H1 (cell line): ENCODE results near the gene PTK6. TPM values are rescaled to one million over a fixed set of nuclear protein-coding genes. Genes with fewer than 3 reads are reported as not detected.

Experiments
- CTCF ChIA-PET: fragments of 300-600 bp; sonication (Branson Sonifier 250); formaldehyde crosslinking; loops from one replicate; lab custom pipeline; 2021; ENCODE audit not compliant: partially characterized antibody; lab: Charles Lee
- POLR2A ChIA-PET: fragments of 300-600 bp; sonication (Branson Sonifier 250); formaldehyde crosslinking; loops from one replicate; lab custom pipeline; 2021; ENCODE audit warnings: inconsistent platforms; ENCODE audit not compliant: partially characterized antibody; lab: Charles Lee
- DNase-seq, 2 experiments: peaks; one replicate each; pipeline versions ENCODE4 v3.0.0 to v3.0.0-alpha.2; 2010 to 2022; ENCODE audit warnings: low spot score in 2 of 2, low read depth in 1 of 2, mixed read lengths in 1 of 2
- FAIRE-seq: peaks from 2 replicates; lab custom pipeline; 2011; peaks lifted over from hg19 to GRCh38; lab: Jason Lieb, UNC
- H2AFZ ChIP-seq: 2 replicates; pipeline ENCODE4 v1.8.1; 2012; ENCODE audit warnings: low read length, inconsistent platforms
- H2AK5ac ChIP-seq: 2 replicates; pipeline ENCODE4 v1.6.1; 2013; ENCODE audit warnings: low read depth, low read length
- H2BK120ac ChIP-seq: replicated peaks from 2 replicates; pipeline ENCODE3; 2013; ENCODE audit warnings: low read depth, low read length, inconsistent platforms
- H2BK12ac ChIP-seq: 2 replicates; pipeline ENCODE4 v1.6.1; 2013; ENCODE audit warnings: low read depth, low read length
- H2BK15ac ChIP-seq: 2 replicates; pipeline ENCODE4 v1.6.1; 2013; ENCODE audit warnings: low read length
- H2BK20ac ChIP-seq: 2 replicates; pipeline ENCODE4 v1.6.1; 2013; ENCODE audit warnings: low read length
- H2BK5ac ChIP-seq: 2 replicates; pipeline ENCODE4 v1.6.1; 2013; ENCODE audit warnings: low read depth, low read length
- H3K14ac ChIP-seq: 2 replicates; pipeline ENCODE4 v1.6.1; 2013; ENCODE audit warnings: inconsistent platforms; ENCODE audit not compliant: insufficient read length
- H3K18ac ChIP-seq: 2 replicates; pipeline ENCODE4 v1.6.1; 2013; ENCODE audit warnings: low read length; ENCODE audit errors: extremely low read depth
- H3K23ac ChIP-seq: 2 replicates; pipeline ENCODE4 v1.6.1; 2013; ENCODE audit warnings: inconsistent platforms; ENCODE audit not compliant: insufficient read length
- H3K23me2 ChIP-seq: 2 replicates; pipeline ENCODE4 v1.6.1; 2013; ENCODE audit warnings: low read depth, low read length
- H3K27ac ChIP-seq: 2 replicates; pipeline ENCODE4 v1.6.1; 2011; ENCODE audit warnings: low read depth, low read length, inconsistent platforms
- H3K27me3 ChIP-seq, 4 experiments: replicated peaks in 1 of 4; 1 replicate in 1 of 4; 2 replicates in 3 of 4; pipeline versions ENCODE4 v1.6.1 to v1.8.1; 2011 to 2013; ENCODE audit warnings: low read length in 3 of 4, mild to moderate bottlenecking in 3 of 4, inconsistent platforms in 2 of 4, mixed read lengths in 2 of 4, moderate library complexity in 1 of 4; ENCODE audit not compliant: control insufficient read depth in 3 of 4, insufficient read depth in 3 of 4; ENCODE audit errors: extremely low read depth in 1 of 4
- H3K36me3 ChIP-seq, 4 experiments: 2 replicates each; pipeline versions ENCODE4 v1.6.1 to v1.8.1; 2011 to 2013; ENCODE audit warnings: mild to moderate bottlenecking in 4 of 4, low read length in 3 of 4, moderate library complexity in 2 of 4, control low read depth in 1 of 4, inconsistent platforms in 1 of 4; ENCODE audit not compliant: insufficient read depth in 4 of 4, control insufficient read depth in 2 of 4
- H3K4ac ChIP-seq: replicated peaks from 2 replicates; pipeline ENCODE3; 2013; ENCODE audit warnings: low read length, low read depth, mixed read lengths, inconsistent platforms; ENCODE audit not compliant: insufficient read length
- H3K4me1 ChIP-seq, 4 experiments: replicated peaks in 1 of 4; 1 replicate in 1 of 4; 2 replicates in 3 of 4; pipeline versions ENCODE4 v1.6.1 to v1.8.1; 2011 to 2013; ENCODE audit warnings: low read length in 3 of 4, inconsistent platforms in 2 of 4, mixed read lengths in 1 of 4; ENCODE audit not compliant: insufficient read depth in 4 of 4, control insufficient read depth in 3 of 4
- H3K4me2 ChIP-seq, 2 experiments: 2 replicates each; pipeline versions ENCODE4 v1.6.1 to v1.8.1; 2011 to 2013; ENCODE audit warnings: low read depth in 2 of 2, low read length in 2 of 2, control low read depth in 1 of 2, inconsistent platforms in 1 of 2, mild to moderate bottlenecking in 1 of 2; ENCODE audit not compliant: insufficient read depth in 1 of 2
- H3K4me3 ChIP-seq, 4 experiments: fragments of 200-600, 300-600 bp in 1 of 4; sonication (generic), shearing (Covaris generic), sonication (Bioruptor Twin) in 1 of 4; 2 replicates each; pipeline versions ENCODE4 v1.5.1 to v1.8.1; 2011 to 2016; ENCODE audit warnings: low read length in 4 of 4, low read depth in 3 of 4, control low read depth in 2 of 4, inconsistent platforms in 2 of 4, mild to moderate bottlenecking in 2 of 4, mixed read lengths in 1 of 4, moderate library complexity in 1 of 4; ENCODE audit not compliant: insufficient read depth in 2 of 4; ENCODE audit errors: extremely low read depth in 1 of 4
- H3K56ac ChIP-seq: replicated peaks from 2 replicates; pipeline ENCODE3; 2013; ENCODE audit warnings: low read depth, mild to moderate bottlenecking, mixed read lengths, low read length, inconsistent platforms; ENCODE audit not compliant: insufficient read length
- H3K79me1 ChIP-seq: 2 replicates; pipeline ENCODE4 v1.6.1; 2013; ENCODE audit warnings: low read depth, low read length, control low read depth
- H3K79me2 ChIP-seq, 2 experiments: 2 replicates each; pipeline versions ENCODE4 v1.6.1 to v1.8.1; 2012 to 2013; ENCODE audit warnings: low read length in 2 of 2, mild to moderate bottlenecking in 2 of 2, inconsistent platforms in 1 of 2; ENCODE audit not compliant: insufficient read depth in 2 of 2, control insufficient read depth in 1 of 2
- H3K9ac ChIP-seq, 4 experiments: replicated peaks in 1 of 4; 1 replicate in 1 of 4; 2 replicates in 3 of 4; pipeline versions ENCODE4 v1.6.1 to v1.8.1; 2011 to 2013; ENCODE audit warnings: low read depth in 3 of 4, low read length in 3 of 4, control low read depth in 2 of 4, mild to moderate bottlenecking in 2 of 4, moderate library complexity in 2 of 4, inconsistent platforms in 1 of 4; ENCODE audit errors: extremely low read depth in 1 of 4
- H3K9me3 ChIP-seq, 2 experiments: 2 replicates each; pipeline versions ENCODE4 v1.6.1 to v1.8.1; 2012 to 2013; ENCODE audit warnings: mild to moderate bottlenecking in 2 of 2, moderate library complexity in 2 of 2, control low read depth in 1 of 2, inconsistent platforms in 1 of 2, low read depth in 1 of 2, low read length in 1 of 2, mixed read lengths in 1 of 2; ENCODE audit not compliant: insufficient read depth in 2 of 2
- H4K20me1 ChIP-seq, 2 experiments: replicated peaks in 1 of 2; 2 replicates each; pipeline versions ENCODE3 to v1.8.1; 2011 to 2013; ENCODE audit warnings: inconsistent platforms in 2 of 2, low read length in 2 of 2, mild to moderate bottlenecking in 1 of 2; ENCODE audit not compliant: insufficient read depth in 2 of 2, control insufficient read depth in 1 of 2
- H4K5ac ChIP-seq: 2 replicates; pipeline ENCODE4 v1.6.1; 2013; ENCODE audit warnings: low read length, low read depth, mixed read lengths, inconsistent platforms; ENCODE audit not compliant: insufficient read length
- H4K8ac ChIP-seq: 2 replicates; pipeline ENCODE4 v1.8.0; 2013; ENCODE audit warnings: mild to moderate bottlenecking, moderate library complexity, low read length, inconsistent platforms; ENCODE audit not compliant: insufficient read depth; ENCODE audit errors: extremely low read depth
- H4K91ac ChIP-seq: replicated peaks from 2 replicates; pipeline ENCODE3; 2013; ENCODE audit warnings: low read length, mixed read lengths, inconsistent platforms; ENCODE audit not compliant: insufficient read length
- CBX5 ChIP-seq: fragments of 300-800, 300-1000 bp; sonication (generic); IDR thresholded peaks from 2 replicates; pipeline ENCODE4 v1.7.1; 2016; ENCODE audit warnings: antibody characterized with exemption, low read length, low read depth
- NANOG ChIP-seq: IDR thresholded peaks from 2 replicates; pipeline ENCODE4 v1.6.1; 2011; ENCODE audit warnings: low read length, low read depth, mild to moderate bottlenecking, inconsistent platforms; ENCODE audit not compliant: insufficient read depth, poor library complexity, severe bottlenecking
- PHF8 ChIP-seq: fragments of 200-600 bp; sonication (generic); conservative IDR thresholded peaks from 2 replicates; pipeline ENCODE4 v1.7.1; 2012; ENCODE audit warnings: low read depth, mild to moderate bottlenecking, inconsistent platforms, low read length, moderate library complexity
- RAD21 ChIP-seq, 2 experiments: IDR thresholded peaks in 1 of 2; conservative IDR thresholded peaks in 1 of 2; 2 replicates each; pipeline ENCODE4 v1.6.1; 2011; ENCODE audit warnings: low read depth in 2 of 2, low read length in 2 of 2, improper control_type of control experiment in 1 of 2, inconsistent platforms in 1 of 2, mild to moderate bottlenecking in 1 of 2, moderate library complexity in 1 of 2
- WGBS, 2 experiments: shearing (Covaris generic) in 1 of 2; methylation state at CpG; one replicate each; pipeline versions ENCODE4 v1.1.6 to v1.1.7; 2013 to 2015; ENCODE audit warnings: low lambda C conversion rate in 2 of 2, mixed read lengths in 2 of 2, inconsistent platforms in 1 of 2, low coverage in 1 of 2, missing lambda C conversion rate in 1 of 2; ENCODE audit not compliant: insufficient replicate concordance in 2 of 2, insufficient coverage in 1 of 2, insufficient read length in 1 of 2; ENCODE audit errors: extremely low coverage in 1 of 2, missing lambda C conversion rate in 1 of 2; 5-methylcytosine and 5-hydroxymethylcytosine counted together
- polyA plus RNA-seq, 7 experiments: library from polyadenylated mRNA; depleted of rRNA in 3 of 7; stranded (reverse) in 5 of 7; unstranded in 2 of 7; fragments of >200 nt in 5 of 7; fragments of 200-250 nt in 2 of 7; gene quantifications; 1 replicate in 5 of 7; 2 replicates in 1 of 7; 4 replicates in 1 of 7; pipeline versions ENCODE4 v1.2.1 to v1.2.3, GENCODE V29; 2011 to 2013; ENCODE audit warnings: missing spikeins in 2 of 7, mixed read lengths in 2 of 7
- total RNA-seq: library from RNA; stranded (reverse); fragmentation: NEBNext Ultra II Directional; extraction: Animal tissue kit (Norgen Biotek cat#: 25700); gene quantifications from 2 replicates; pipeline ENCODE4 v1.2.1, GENCODE V29; 2021
- TF ChIP-seq, protein P1 (sequence below), 3 experiments: IDR thresholded peaks; 1 replicate in 2 of 3; 2 replicates in 1 of 3; pipeline versions ENCODE4 v1.5.1 to v1.6.1; 2011; ENCODE audit warnings: low read length in 3 of 3, mild to moderate bottlenecking in 3 of 3, inconsistent platforms in 2 of 3, low read depth in 1 of 3, moderate library complexity in 1 of 3; ENCODE audit not compliant: insufficient read depth in 1 of 3; ENCODE audit errors: control extremely low read depth in 1 of 3

Gene PTK6
- total and polyA plus RNA-seq, 2 of the 8 experiments (the other 6 are each of a cell fraction or from before 2014, with no cell fraction given) = 0.12 to 0.19 TPM

DNA sequence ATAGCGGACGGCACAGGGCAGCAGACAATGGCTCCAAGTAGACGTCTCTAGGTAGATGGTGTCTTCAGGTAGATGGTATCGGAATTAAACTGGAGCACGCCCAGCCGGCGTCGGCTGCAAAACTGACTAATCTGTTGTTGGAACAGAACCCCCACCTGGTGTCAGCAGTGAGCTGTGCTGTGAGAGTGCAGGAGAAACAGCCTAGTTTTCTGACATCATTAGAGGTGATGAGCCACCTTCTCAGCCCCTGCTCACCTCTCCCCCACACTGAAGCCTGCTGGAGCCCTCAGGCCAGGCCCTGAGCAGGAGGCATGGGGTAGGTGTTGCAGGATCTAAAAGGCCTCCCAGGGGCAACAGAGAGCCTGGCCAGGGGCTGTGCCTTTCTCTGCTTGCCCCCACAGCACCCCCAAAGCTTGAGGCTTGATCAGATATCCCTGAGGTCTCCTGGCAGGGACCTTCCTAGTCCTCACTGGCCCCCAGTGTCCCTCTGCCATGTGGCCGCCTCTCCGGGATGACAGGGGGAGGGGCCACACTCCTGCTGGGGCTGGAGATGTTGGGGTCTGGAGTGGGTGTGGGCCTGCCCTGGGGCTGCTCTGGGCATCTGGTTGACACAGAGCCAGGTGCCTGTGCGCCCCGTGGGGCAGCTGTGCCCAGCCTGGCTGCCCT is 43.8 kb upstream of the PTK6 start:
- no peak overlapping the region for H4K5ac ChIP-seq
- H3K79me1 ChIP-seq = no peaks in the 10 kb centered on the region
- no peaks in the 10 kb centered on the region for H3K36me3 ChIP-seq
- H4K8ac ChIP-seq = peak overlapping the region; percentile 65
- DNase-seq = no peak
- FAIRE-seq = no peak
- 85% methylated on average over 12 of the region's 12 CpGs; no CpG with 5 or more reads in 1 of the 2 experiments for WGBS, 2 experiments
- H3K4me1 ChIP-seq = no peaks in the 10 kb centered on the region; a peak in 2 of 7 replicates
- no peak overlapping the region for H3K4me3 ChIP-seq
- no peak overlapping the region for H4K91ac ChIP-seq
- no peak overlapping the region for H3K14ac ChIP-seq
- no peak overlapping the region for H2BK120ac ChIP-seq
- no peak overlapping the region for H3K4me2 ChIP-seq
- no peak overlapping the region for H3K23ac ChIP-seq
- no peak overlapping the region for H2AFZ ChIP-seq
- H3K9ac ChIP-seq = no peak overlapping the region
- 0 out of 2 replicates have a peak overlapping the region, but pooled peaks have one; percentile 46 for H2BK15ac ChIP-seq
- H2AK5ac ChIP-seq = no peak overlapping the region
- no peaks in the 10 kb centered on the region for H3K27me3 ChIP-seq
- no peak overlapping the region for H3K27ac ChIP-seq
- H3K9me3 ChIP-seq = no peaks in the 10 kb centered on the region
- TF ChIP-seq CBX5 (no peak), PHF8 (no peak), NANOG (no peak), RAD21 (IDR thresholded peaks at IDR 0.05 in 1 of 2, conservative IDR thresholded peaks at IDR 0.05 in 1 of 2; ENCODE audit: low read depth in 2 of 2, low read length in 2 of 2) (peak; percentile 66 to 77)
- TF ChIP-seq, protein P1, sequence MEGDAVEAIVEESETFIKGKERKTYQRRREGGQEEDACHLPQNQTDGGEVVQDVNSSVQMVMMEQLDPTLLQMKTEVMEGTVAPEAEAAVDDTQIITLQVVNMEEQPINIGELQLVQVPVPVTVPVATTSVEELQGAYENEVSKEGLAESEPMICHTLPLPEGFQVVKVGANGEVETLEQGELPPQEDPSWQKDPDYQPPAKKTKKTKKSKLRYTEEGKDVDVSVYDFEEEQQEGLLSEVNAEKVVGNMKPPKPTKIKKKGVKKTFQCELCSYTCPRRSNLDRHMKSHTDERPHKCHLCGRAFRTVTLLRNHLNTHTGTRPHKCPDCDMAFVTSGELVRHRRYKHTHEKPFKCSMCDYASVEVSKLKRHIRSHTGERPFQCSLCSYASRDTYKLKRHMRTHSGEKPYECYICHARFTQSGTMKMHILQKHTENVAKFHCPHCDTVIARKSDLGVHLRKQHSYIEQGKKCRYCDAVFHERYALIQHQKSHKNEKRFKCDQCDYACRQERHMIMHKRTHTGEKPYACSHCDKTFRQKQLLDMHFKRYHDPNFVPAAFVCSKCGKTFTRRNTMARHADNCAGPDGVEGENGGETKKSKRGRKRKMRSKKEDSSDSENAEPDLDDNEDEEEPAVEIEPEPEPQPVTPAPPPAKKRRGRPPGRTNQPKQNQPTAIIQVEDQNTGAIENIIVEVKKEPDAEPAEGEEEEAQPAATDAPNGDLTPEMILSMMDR (IDR thresholded peaks at IDR 0.05; ENCODE audit: control extremely low read depth in 1 of 3, insufficient read depth in 1 of 3, low read depth in 1 of 3, low read length in 3 of 3) = peak; percentile 48 to 58 (median 52)
- TF ChIP-seq, all 59 proteins: peak for 2
- Histone ChIP-seq H3K23me2 (no peaks in the 10 kb centered on the region), H2BK20ac (no peak overlapping the region), H3K79me2 (no peaks in the 10 kb centered on the region), H3K18ac (no peak overlapping the region), H2BK12ac (no peak overlapping the region), H4K20me1 (no peaks in the 10 kb centered on the region), H3K56ac (no peak overlapping the region), H2BK5ac (no peak overlapping the region), H3K4ac (no peak overlapping the region)
- ChIA-PET POLR2A (interaction anchor here (1.3 kb wide), 1 partner anchor 43 kb away, joined by 4 read pairs; no protein-coding TSS in a partner anchor), CTCF (interaction anchor here (0.7 to 2.0 kb wide), 15 partner anchors 10 to 393 kb away, joined by 3 to 10 read pairs (median 3); partner anchors contain the start of gene PTK6)
